Ureter (tissue), 1 donor: ENCODE measurements around the gene TRMT112. TPM values are rescaled to one million over a fixed set of nuclear protein-coding genes. Genes with fewer than 3 reads are reported as not detected.

Experiments used
- DNase-seq: peaks from one replicate; pipeline ENCODE4 v3.0.0-alpha.2; 2020; ENCODE audit warnings: low spot score
- total RNA-seq: library from RNA; stranded (reverse); gene quantifications from one replicate; pipeline ENCODE4 v1.2.4, GENCODE V29; 2023
- donor health status: DM: yes; HTN: yes; CAD: no.

TRMT112 gene
- 156 TPM for total RNA-seq

- peak; percentile 98 for DNase-seq
Measured at GRCh38 chr11:64317325-64317960, at the start of gene TRMT112. TSS of gene TRMT112 (minus strand) at chr11:64317559. CDS start at chr11:64317526, 33 bp downstream.

- no peak for DNase-seq
Measured at GRCh38 chr11:64366751-64367150, 49.4 kb upstream of the TRMT112 start.

GRCh38 chr11:64364911-64365310 lies 47.6 kb upstream of the TRMT112 start:
- DNase-seq: no peak

- DNase-seq: no peak
Measured at GRCh38 chr11:64364435-64364834, 47.1 kb upstream of the TRMT112 start.

- no peak for DNase-seq
Measured at GRCh38 chr11:64362339-64362738, 45.0 kb upstream of the TRMT112 start.

GRCh38 chr11:64361659-64362058 lies 44.3 kb upstream of the TRMT112 start:
- no peak for DNase-seq

GRCh38 chr11:64360448-64360921 lies 43.1 kb upstream of the TRMT112 start:
- DNase-seq: no peak

GRCh38 chr11:64359712-64360445 lies 42.5 kb upstream of the TRMT112 start:
- DNase-seq: no peak

GRCh38 chr11:64358907-64359711 lies 41.8 kb upstream of the TRMT112 start, which contains the start of gene RPS6KA4:
TSS of gene RPS6KA4 (plus strand) at chr11:64359162. CDS start at chr11:64359236, 74 bp downstream.
- DNase-seq: no peak

GRCh38 chr11:64358536-64358906 lies 41.2 kb upstream of the TRMT112 start:
- no peak for DNase-seq

- no peak for DNase-seq
Measured at GRCh38 chr11:64357904-64358535, 40.7 kb upstream of the TRMT112 start.

GRCh38 chr11:64357446-64357845 lies 40.1 kb upstream of the TRMT112 start:
- no peak for DNase-seq

- DNase-seq: no peak
Measured at GRCh38 chr11:64356498-64357411, 39.4 kb upstream of the TRMT112 start.

- DNase-seq: peak; percentile 86
Measured at GRCh38 chr11:64355078-64355940, 38.0 kb upstream of the TRMT112 start.

- no peak for DNase-seq
Measured at GRCh38 chr11:64353715-64354506, 36.6 kb upstream of the TRMT112 start.

GRCh38 chr11:64352995-64353714 lies 35.8 kb upstream of the TRMT112 start:
- no peak for DNase-seq

GRCh38 chr11:64352099-64352994 lies 35.0 kb upstream of the TRMT112 start:
- DNase-seq: no peak
